Ureter (tissue), 1 donor: ENCODE data around the gene FAM174B. TPM values are rescaled to one million over a fixed set of nuclear protein-coding genes. Genes with fewer than 3 reads are reported as not detected.

Experiments used
- DNase-seq: peaks from one replicate; pipeline ENCODE4 v3.0.0-alpha.2; 2020; ENCODE audit warnings: low spot score
- total RNA-seq: library from RNA; stranded (reverse); gene quantifications from one replicate; pipeline ENCODE4 v1.2.4, GENCODE V29; 2023
- donor health status: DM: yes; HTN: yes; CAD: no.

FAM174B gene
- total RNA-seq, 1 donor from 2014 or later = 208 TPM

GRCh38 chr15:92571824-92572223 lies 83.8 kb downstream of the FAM174B start:
- DNase-seq = no peak

- DNase-seq = no peak
Measured at GRCh38 chr15:92570391-92570790, 85.2 kb downstream of the FAM174B start.

GRCh38 chr15:92569778-92570177 lies 85.8 kb downstream of the FAM174B start:
- DNase-seq = no peak

Other genes starting within 250 kb of the FAM174B start
- gene CHD2, start 244.5 kb upstream of the FAM174B start, total RNA-seq = 193 TPM